Neural cell (in vitro differentiated cells): ENCODE measurements around the gene SSX2IP.

Source experiments
- EP300 ChIP-seq: fragments of 450-650 bp; conservative IDR thresholded peaks from 2 replicates; pipeline ENCODE4 v1.6.1; 2014; ENCODE audit warnings: antibody characterized with exemption, mild to moderate bottlenecking, moderate library complexity; ENCODE audit not compliant: poor library complexity, severe bottlenecking
- EZH2 ChIP-seq: fragments of 200-600, 300-800 bp; shearing (Covaris generic), sonication (generic); IDR thresholded peaks from 2 replicates; pipeline ENCODE4 v1.6.1; 2014; ENCODE audit warnings: antibody characterized with exemption, low read length, borderline replicate concordance, mild to moderate bottlenecking; ENCODE audit not compliant: insufficient read depth, poor library complexity, severe bottlenecking
- RAD21 ChIP-seq: fragments of 450-650 bp; conservative IDR thresholded peaks from 2 replicates; pipeline ENCODE4 v1.6.1; 2014; ENCODE audit warnings: antibody characterized with exemption, mild to moderate bottlenecking, moderate library complexity
- TAF1 ChIP-seq: IDR thresholded peaks from 2 replicates; pipeline ENCODE4 v1.6.1; 2012; ENCODE audit warnings: low read depth
- TF ChIP-seq, protein P1 (sequence below): fragments of 450-650 bp; IDR thresholded peaks from 2 replicates; pipeline ENCODE4 v1.5.1; 2014; ENCODE audit warnings: antibody characterized with exemption, mild to moderate bottlenecking, moderate library complexity; ENCODE audit not compliant: poor library complexity, severe bottlenecking
- TF ChIP-seq, protein P2 (sequence below): IDR thresholded peaks from 2 replicates; pipeline ENCODE4 v1.6.1; 2012; ENCODE audit warnings: borderline replicate concordance

GRCh38 chr1:84724128-84724860, 34.0 kb upstream of the SSX2IP start:
- no peak for TF ChIP-seq RAD21
- no peak for TF ChIP-seq EP300
- no peak for TF ChIP-seq TAF1
- TF ChIP-seq, protein P1, sequence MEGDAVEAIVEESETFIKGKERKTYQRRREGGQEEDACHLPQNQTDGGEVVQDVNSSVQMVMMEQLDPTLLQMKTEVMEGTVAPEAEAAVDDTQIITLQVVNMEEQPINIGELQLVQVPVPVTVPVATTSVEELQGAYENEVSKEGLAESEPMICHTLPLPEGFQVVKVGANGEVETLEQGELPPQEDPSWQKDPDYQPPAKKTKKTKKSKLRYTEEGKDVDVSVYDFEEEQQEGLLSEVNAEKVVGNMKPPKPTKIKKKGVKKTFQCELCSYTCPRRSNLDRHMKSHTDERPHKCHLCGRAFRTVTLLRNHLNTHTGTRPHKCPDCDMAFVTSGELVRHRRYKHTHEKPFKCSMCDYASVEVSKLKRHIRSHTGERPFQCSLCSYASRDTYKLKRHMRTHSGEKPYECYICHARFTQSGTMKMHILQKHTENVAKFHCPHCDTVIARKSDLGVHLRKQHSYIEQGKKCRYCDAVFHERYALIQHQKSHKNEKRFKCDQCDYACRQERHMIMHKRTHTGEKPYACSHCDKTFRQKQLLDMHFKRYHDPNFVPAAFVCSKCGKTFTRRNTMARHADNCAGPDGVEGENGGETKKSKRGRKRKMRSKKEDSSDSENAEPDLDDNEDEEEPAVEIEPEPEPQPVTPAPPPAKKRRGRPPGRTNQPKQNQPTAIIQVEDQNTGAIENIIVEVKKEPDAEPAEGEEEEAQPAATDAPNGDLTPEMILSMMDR = no peak
- TF ChIP-seq, protein P2, sequence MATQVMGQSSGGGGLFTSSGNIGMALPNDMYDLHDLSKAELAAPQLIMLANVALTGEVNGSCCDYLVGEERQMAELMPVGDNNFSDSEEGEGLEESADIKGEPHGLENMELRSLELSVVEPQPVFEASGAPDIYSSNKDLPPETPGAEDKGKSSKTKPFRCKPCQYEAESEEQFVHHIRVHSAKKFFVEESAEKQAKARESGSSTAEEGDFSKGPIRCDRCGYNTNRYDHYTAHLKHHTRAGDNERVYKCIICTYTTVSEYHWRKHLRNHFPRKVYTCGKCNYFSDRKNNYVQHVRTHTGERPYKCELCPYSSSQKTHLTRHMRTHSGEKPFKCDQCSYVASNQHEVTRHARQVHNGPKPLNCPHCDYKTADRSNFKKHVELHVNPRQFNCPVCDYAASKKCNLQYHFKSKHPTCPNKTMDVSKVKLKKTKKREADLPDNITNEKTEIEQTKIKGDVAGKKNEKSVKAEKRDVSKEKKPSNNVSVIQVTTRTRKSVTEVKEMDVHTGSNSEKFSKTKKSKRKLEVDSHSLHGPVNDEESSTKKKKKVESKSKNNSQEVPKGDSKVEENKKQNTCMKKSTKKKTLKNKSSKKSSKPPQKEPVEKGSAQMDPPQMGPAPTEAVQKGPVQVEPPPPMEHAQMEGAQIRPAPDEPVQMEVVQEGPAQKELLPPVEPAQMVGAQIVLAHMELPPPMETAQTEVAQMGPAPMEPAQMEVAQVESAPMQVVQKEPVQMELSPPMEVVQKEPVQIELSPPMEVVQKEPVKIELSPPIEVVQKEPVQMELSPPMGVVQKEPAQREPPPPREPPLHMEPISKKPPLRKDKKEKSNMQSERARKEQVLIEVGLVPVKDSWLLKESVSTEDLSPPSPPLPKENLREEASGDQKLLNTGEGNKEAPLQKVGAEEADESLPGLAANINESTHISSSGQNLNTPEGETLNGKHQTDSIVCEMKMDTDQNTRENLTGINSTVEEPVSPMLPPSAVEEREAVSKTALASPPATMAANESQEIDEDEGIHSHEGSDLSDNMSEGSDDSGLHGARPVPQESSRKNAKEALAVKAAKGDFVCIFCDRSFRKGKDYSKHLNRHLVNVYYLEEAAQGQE = no peak
- TF ChIP-seq EZH2 = no peak
